ENCODE data around the gene PAWR. TPM values are rescaled to one million over a fixed set of nuclear protein-coding genes. Genes with fewer than 3 reads are reported as not detected.

Gene PAWR
- total and polyA plus RNA-seq, 10 of the 15 experiments (the other 5 are each of a cell fraction or from before 2014, with no cell fraction given): 8.1 to 70.6 (median 24.2) TPM

GRCh38 chr12:79698966-79699365, 8.2 kb upstream of the PAWR start:
- in situ Hi-C loops (cut with MboI): no loop called here
- CTCF ChIA-PET: interaction anchor here (1.0 kb wide), 1 partner anchor 132 kb away, joined by 3 read pairs; no protein-coding TSS in a partner anchor
- Histone ChIP-seq H3K27ac (ENCODE audit: control insufficient read depth, insufficient read depth) (no peak overlapping the region), H3K27me3 (replicated peaks in 1 of 2; ENCODE audit: control insufficient read depth in 2 of 2, insufficient read depth in 2 of 2, low read length in 1 of 2) (no peaks in the 10 kb centered on the region), H3K4me3 (no peak overlapping the region), H3K79me2 (ENCODE audit: control insufficient read depth, insufficient read depth, low read length) (no peaks in the 10 kb centered on the region), H2AFZ (ENCODE audit: control insufficient read depth, low read depth, low read length) (no peak overlapping the region), H3K9ac (ENCODE audit: control insufficient read depth, insufficient read depth, low read length) (no peak overlapping the region), H4K20me1 (ENCODE audit: control insufficient read depth, insufficient read depth) (no peaks in the 10 kb centered on the region), H3K4me2 (ENCODE audit: control insufficient read depth, insufficient read depth) (no peak overlapping the region), H3K4me1 (ENCODE audit: control insufficient read depth, insufficient read depth, low read length) (no peaks in the 10 kb centered on the region), H3K9me3 (replicated peaks; ENCODE audit: control insufficient read depth, insufficient read depth, low read length) (no peaks in the 10 kb centered on the region), H3K36me3 (ENCODE audit: control insufficient read depth in 2 of 2, insufficient read depth in 2 of 2, low read length in 1 of 2) (no peaks in the 10 kb centered on the region)
- intact Hi-C loops (cut with micrococcal nuclease; ENCODE audit: unreplicated experiment): no loop called here
- 95% methylated on average over 3 of the region's 3 CpGs for WGBS (ENCODE audit: insufficient coverage, insufficient replicate concordance, low lambda C conversion rate, missing lambda C conversion rate)
- no TSS peak for BruUV-seq (replicated peaks)
- no peak for FAIRE-seq
- no peak for DNase-seq (ENCODE audit: low read depth, low spot score)
- ATAC-seq: no peak
- SMC1A ChIA-PET (ENCODE audit: uncharacterized antibody, unreplicated experiment): interaction anchor here (0.7 to 1.2 kb wide), 2 partner anchors 24 to 139 kb away, joined by 3 read pairs; no protein-coding TSS in a partner anchor
- RAD21 ChIA-PET (ENCODE audit: unreplicated experiment): no interaction called here
- TF ChIP-seq BCL3 (IDR thresholded peaks at IDR 0.05; ENCODE audit: borderline replicate concordance, insufficient read depth, low read depth, low read length, poor library complexity, severe bottlenecking): no peak
- no peak for TF ChIP-seq MTA2 (IDR thresholded peaks at IDR 0.05; ENCODE audit: low read depth)
- no peak for TF ChIP-seq RUNX3 (IDR thresholded peaks at IDR 0.05; ENCODE audit: low read length)
- no peak for TF ChIP-seq USF1 (IDR thresholded peaks at IDR 0.05; ENCODE audit: borderline replicate concordance, extremely low read length, insufficient read depth, low read depth, low read length)
- TF ChIP-seq ZBTB33 (IDR thresholded peaks at IDR 0.05): no peak
- no peak for TF ChIP-seq FOS (IDR thresholded peaks at IDR 0.05; ENCODE audit: borderline replicate concordance, extremely low read depth, insufficient read length)
- no peak for TF ChIP-seq CBFB (IDR thresholded peaks at IDR 0.05; ENCODE audit: low read depth)
- no peak for TF ChIP-seq EED (IDR thresholded peaks at IDR 0.05; ENCODE audit: low read depth)
- TF ChIP-seq CREM (IDR thresholded peaks at IDR 0.05; ENCODE audit: low read depth): no peak
- no peak for TF ChIP-seq HSF1 (IDR thresholded peaks at IDR 0.05; ENCODE audit: low read depth, low read length)
- POLR2A ChIA-PET: no interaction called here
